ENCODE results near the gene KCNMA1. TPM values are rescaled to one million over a fixed set of nuclear protein-coding genes. Genes with fewer than 3 reads are reported as not detected.

Gene KCNMA1
- total RNA-seq, 1 donor from 2014 or later: 95.5 TPM

GRCh38 chr10:77283326-77283725, 354.3 kb downstream of the KCNMA1 start:
- peaks cover 35% of the 10 kb centered on the region for H3K4me1 Mint-ChIP-seq (ENCODE audit: unreplicated experiment)
- H3K9me3 Mint-ChIP-seq (ENCODE audit: unreplicated experiment): peaks cover 9% of the 10 kb centered on the region
- H3K27me3 Mint-ChIP-seq (ENCODE audit: unreplicated experiment): no peaks in the 10 kb centered on the region

GRCh38 chr10:77282163-77282562, 355.4 kb downstream of the KCNMA1 start:
- H3K4me1 Mint-ChIP-seq (ENCODE audit: unreplicated experiment): peaks cover 24% of the 10 kb centered on the region
- no peaks in the 10 kb centered on the region for H3K27me3 Mint-ChIP-seq (ENCODE audit: unreplicated experiment)
- H3K27ac Mint-ChIP-seq (ENCODE audit: unreplicated experiment): no peak overlapping the region
- H3K36me3 Mint-ChIP-seq (ENCODE audit: unreplicated experiment): peaks cover 13% of the 10 kb centered on the region
- no peak for TF ChIP-seq CTCF (IDR thresholded peaks at IDR 0.05)
- DNase-seq (ENCODE audit: extremely low spot score, unreplicated experiment): no peak
- H3K4me3 Mint-ChIP-seq (ENCODE audit: unreplicated experiment): no peak overlapping the region
- peaks cover 9% of the 10 kb centered on the region for H3K9me3 Mint-ChIP-seq (ENCODE audit: unreplicated experiment)

More at GRCh38 chr10:77283326-77283725, 354.3 kb downstream of the KCNMA1 start:
- no peak overlapping the region for H3K4me3 Mint-ChIP-seq (ENCODE audit: unreplicated experiment)
- no peak for TF ChIP-seq CTCF (IDR thresholded peaks at IDR 0.05)
- no peak overlapping the region for H3K27ac Mint-ChIP-seq (ENCODE audit: unreplicated experiment)
- peaks cover 10% of the 10 kb centered on the region for H3K36me3 Mint-ChIP-seq (ENCODE audit: unreplicated experiment)
- DNase-seq (ENCODE audit: extremely low spot score, unreplicated experiment): no peak

DNA sequence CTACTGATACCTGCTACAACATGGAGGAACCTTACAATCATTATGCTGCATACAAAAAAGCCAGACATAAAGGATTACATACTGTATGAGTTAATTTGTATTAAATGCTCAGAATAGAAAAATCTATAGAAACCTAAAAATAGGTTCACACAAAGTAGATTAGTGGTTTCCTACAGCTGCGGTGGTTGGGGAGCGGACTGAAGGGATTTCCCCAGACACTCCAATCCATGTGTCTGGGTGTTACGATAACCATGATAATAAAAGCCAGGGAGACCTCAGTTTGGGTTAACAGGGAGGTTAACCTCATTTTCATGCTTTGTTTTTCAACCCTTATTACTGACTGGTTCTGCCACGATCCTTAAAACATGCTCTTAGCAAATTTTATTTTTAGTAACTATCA, 355.9 kb downstream of the KCNMA1 start:
- no peak for TF ChIP-seq CTCF (IDR thresholded peaks at IDR 0.05)
- H3K27me3 Mint-ChIP-seq (ENCODE audit: unreplicated experiment): no peaks in the 10 kb centered on the region
- no peak overlapping the region for H3K27ac Mint-ChIP-seq (ENCODE audit: unreplicated experiment)
- H3K36me3 Mint-ChIP-seq (ENCODE audit: unreplicated experiment): peaks cover 13% of the 10 kb centered on the region
- peaks cover 9% of the 10 kb centered on the region for H3K9me3 Mint-ChIP-seq (ENCODE audit: unreplicated experiment)
- no peak for DNase-seq (ENCODE audit: extremely low spot score, unreplicated experiment)
- peaks cover 20% of the 10 kb centered on the region for H3K4me1 Mint-ChIP-seq (ENCODE audit: unreplicated experiment)
- H3K4me3 Mint-ChIP-seq (ENCODE audit: unreplicated experiment): no peak overlapping the region

DNA sequence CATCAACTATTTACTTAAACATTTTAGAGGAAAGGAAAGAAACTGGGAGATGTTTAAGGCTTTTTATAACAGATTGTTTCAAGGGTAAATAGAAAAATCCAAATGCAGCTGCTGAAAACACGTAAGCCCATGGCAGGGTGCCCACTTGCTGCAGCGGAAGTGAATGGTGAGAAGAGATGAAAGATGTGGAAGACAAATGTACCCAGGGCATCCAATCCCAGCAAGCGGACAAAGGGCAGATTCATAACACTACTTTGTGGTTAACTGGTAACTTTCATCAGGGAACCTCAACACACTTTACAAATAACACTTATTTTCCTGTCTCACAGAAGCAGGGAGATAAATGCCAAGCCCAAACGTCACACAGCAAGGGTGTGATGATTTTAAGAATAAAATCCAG, 358.4 kb downstream of the KCNMA1 start:
- Mint-ChIP-seq H3K27me3 (ENCODE audit: unreplicated experiment) (no peaks in the 10 kb centered on the region), H3K4me1 (ENCODE audit: unreplicated experiment) (peaks cover 8% of the 10 kb centered on the region)
- no peak for DNase-seq (ENCODE audit: extremely low spot score, unreplicated experiment)

More for the DNA sequence above, 358.4 kb downstream of the KCNMA1 start:
- TF ChIP-seq CTCF (IDR thresholded peaks at IDR 0.05): no peak
- no peak overlapping the region for H3K4me3 Mint-ChIP-seq (ENCODE audit: unreplicated experiment)
- H3K9me3 Mint-ChIP-seq (ENCODE audit: unreplicated experiment): peaks cover 9% of the 10 kb centered on the region
- peaks cover 13% of the 10 kb centered on the region for H3K36me3 Mint-ChIP-seq (ENCODE audit: unreplicated experiment)
- H3K27ac Mint-ChIP-seq (ENCODE audit: unreplicated experiment): no peak overlapping the region

All from osteocyte (in vitro differentiated cells).